Endometrial microvascular endothelial cells (primary cell): ENCODE data around the gene LBP. TPM values are rescaled to one million over a fixed set of nuclear protein-coding genes. Genes with fewer than 3 reads are reported as not detected.

Source experiments
- in situ Hi-C: cut with HindIII; loops from 2 replicates; pipeline ENCODE4 v1.10.0; 2017; ENCODE audit warnings: low sequenced_read_pairs, low pct_unique_long_range_greater_than_20kb; ENCODE audit errors: inconsistent ontology term
- total RNA-seq: library from RNA; depleted of rRNA; stranded (reverse); fragments of >200 nt; gene quantifications from one replicate; pipeline ENCODE4 v1.2.3, GENCODE V29; 2015; ENCODE audit errors: inconsistent ontology term

Gene LBP
- total RNA-seq, 1 donor from 2014 or later, result not detected

DNA sequence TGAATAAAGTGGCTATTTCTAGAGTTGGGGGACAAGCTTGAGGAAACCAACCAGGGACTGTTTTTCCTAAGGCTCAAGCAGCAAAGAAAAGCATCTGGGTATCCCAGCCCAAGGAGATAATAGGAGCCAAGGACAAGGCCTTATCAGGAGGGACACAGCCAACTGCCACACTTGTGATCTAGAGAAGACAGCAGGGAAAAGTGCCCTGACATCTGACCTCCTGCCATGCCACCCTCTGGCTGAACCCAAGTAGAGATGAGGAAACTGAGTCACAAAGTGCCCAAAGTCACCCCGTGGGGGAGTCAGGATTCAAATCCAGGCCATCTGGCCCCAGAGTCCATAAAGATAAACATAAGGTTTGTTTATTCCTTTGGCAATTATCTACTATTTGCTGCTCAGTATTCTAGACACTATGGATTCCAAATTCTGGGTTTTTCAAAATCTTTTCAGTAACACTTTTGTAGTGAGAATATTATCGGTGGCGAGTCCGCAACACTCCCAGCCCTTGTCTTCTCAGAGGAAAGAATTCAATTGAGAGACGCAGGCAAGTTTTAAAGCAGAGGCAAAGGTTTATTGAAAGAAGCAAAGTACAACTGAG lies 3.5 kb upstream of the LBP start:
- in situ Hi-C loops, result no loop called here

DNA sequence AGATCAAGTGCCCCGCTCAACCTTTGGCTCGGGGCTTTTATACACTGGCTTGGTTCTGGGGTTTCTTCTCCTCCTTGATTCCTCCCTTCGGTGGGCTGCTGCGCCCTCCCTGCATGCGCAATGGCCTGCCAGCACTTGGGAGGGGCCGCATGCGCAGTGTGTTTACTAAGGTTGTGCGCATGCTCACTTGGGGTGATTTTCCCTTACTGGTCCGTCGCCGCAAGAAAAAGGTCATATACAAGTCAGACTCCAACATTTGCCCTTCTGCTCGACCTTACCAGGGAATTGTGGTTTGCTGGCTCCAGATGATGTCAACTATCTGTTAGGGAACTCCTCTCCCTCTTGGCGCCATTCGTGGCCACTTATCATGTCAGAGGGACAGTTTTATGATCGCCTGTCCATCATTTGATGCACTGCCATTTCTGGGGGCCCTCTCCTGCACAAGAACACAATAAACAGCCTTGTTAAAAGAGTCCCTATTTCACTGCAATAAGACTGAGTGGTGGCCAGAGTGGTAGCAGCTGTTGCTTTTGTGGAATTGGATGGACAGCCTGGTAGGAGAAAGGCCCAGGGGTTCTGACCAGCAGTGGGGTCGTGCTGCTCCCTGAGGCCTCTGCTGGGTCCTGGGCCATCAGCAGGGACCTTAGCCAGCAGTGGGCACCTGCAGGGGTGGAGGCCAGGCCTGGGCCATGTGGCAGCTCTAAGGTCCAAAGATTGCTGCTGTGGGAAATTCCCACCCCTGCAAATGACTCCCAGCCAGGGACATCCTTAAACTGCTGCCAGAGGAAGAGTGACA lies 2.8 kb upstream of the LBP start:
- in situ Hi-C loops, result no loop called here

DNA sequence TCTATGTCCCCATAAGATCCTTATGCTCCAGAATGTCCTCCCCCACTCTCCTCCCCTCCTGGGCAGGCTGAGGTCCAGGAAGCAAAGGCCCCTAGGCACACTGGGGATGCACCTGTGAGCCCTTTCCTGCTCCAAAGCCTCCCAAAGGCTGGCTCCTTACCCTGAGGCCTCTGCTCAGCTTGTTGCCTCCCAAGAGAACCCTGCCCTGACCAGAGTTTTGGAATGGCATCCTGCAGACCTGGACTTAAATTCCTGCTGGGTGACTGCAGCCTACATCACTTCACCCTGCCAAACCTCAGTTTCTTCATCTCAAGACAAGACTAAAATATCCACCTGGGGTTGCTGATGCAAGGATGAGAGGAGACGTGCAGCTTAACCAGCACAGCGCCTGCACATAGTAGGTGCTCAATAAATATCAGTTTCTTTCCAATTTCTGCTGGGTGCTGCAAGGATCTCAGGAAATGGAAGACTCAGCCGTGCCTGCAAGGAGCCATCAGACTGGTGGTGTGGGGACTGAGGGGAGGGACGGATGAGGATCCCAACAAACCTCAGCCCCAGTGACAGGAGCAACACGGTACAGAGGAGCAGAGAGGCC lies 2.1 kb upstream of the LBP start:
- in situ Hi-C loops, result no loop called here

DNA sequence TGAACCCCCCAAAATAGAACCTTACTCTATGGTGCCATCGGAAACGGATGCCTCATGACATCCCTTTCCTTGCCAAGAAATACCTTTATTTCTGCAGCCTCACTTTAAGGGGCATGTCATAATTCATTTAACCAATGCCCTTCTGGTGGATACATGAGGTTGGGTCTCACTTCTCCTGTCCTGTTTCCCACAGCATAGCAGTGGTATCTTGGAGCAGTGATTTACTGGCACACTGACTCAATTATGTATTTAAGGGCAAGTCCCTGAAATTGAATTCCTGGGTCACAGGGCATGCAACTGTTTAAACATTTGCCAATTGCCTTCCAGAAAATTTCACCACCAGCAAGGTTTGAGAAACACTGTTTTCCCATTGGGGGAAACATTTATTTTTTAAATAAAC lies 639 bp upstream of the LBP start:
- in situ Hi-C loops, result no loop called here

DNA sequence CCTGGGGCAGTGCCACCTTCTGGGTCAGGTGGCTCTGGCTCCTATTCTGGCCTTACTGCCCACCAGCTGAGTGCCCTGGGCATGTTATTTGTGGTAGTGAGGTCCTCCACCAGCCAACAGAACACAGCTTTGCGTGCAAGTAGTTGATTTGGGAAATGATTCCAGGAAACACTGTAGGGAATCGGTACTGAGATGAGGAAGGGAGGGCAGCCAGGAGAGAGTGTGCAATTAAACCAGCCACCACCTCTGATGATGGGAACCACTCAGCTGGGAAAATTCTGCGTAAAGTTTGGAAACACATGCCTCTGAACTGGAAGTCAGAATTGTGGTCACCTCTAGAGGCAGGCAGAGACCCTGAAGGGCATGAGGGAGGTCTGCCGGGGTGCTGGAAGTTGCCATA lies 459 bp downstream of the LBP start:
- in situ Hi-C loops, result no loop called here

DNA sequence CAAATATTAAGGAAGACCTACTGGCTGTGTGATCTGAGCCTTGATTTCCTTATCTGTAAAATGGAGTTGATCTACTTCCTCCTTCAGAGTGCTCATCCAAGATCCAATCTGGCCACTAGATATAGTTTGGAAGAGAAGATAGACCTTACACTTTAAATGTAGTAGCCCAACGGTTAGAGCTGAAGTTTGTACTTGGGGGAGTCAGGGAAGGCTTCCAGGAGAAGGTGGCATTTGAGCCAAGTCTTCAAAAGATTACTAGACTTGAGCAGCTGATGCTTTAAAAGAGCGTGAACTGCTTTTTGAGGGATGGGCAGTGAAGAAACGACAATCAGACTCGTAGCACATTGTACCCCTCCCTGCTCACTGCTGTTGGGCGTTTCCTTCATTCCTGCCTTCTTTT lies 3.6 kb downstream of the LBP start:
- in situ Hi-C loops, result no loop called here

DNA sequence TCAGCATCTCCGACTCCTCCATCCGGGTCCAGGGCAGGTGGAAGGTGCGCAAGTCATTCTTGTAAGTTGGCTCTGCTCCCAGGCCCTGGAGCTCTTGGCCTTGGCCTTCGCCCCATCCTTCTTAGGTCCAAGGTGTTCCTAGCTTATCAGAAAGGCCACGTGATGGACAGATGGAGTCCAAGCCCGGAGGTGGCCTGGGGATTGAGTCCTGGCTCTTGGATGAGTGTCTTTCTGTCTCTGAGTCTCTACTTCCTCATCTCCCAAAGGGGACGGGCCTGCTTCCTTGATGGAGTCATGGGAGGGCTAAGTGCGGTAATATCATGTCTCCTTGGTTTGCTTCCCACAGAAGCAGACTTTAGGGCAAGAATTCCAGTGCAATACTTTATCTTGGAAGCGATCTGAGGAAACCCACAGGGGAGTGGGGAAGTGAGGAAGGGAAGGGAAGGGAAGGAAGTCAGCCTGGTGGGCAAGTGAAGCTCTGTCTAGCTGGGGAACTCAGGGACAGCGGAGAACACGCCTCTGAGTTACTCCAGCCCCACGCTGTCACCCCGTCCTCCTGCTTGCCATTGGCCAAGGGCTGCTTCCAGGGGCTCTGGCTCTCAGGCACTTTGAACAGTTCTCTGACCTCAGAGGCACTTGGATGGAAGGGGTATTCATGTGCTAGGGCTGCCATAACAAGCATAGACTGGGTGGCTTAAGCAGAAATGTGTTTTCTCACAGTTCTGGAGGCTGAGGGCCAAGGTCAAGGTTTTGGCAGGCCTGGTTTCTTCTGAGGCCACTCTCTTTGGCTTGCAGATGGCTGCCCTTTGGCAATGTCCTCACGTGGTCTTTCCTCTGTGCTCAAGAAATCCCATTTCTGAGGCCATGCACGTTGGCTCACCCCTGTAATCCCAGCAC lies 4.8 kb downstream of the LBP start:
- in situ Hi-C loops, result no loop called here

DNA sequence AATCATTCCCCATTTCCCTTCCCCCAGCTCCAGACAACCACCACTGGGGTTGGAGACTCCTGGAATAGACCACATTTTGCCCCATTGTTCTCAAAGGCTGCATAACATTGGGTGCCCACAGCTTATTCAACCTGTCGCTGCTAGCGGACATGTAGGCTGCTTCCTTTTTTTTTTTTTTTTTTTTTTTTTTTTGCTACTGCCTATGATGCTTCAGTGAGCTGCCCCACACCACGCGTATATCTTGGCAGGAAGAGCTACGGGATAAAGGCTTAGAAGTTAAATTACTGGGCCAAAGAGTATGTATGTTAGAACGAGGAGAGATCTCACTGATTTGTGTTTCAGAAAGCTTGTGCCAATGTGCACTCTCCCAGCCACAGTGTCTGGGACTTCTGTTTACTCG lies 7.0 kb downstream of the LBP start:
- in situ Hi-C loops, result no loop called here

DNA sequence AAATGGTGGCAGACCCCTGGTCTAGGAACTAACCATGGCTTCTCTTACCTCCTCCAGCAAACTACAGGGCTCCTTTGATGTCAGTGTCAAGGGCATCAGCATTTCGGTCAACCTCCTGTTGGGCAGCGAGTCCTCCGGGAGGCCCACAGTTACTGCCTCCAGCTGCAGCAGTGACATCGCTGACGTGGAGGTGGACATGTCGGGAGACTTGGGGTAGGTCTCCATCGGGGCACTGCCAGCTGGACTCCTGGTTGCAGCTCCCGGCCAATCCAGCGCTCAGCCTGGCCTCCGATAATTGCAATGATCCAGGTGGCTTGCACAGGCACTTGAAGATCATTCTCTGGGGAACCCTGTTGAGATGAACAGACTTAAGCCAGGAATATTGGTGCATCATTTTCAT lies 7.9 kb downstream of the LBP start:
- in situ Hi-C loops, result no loop called here

DNA sequence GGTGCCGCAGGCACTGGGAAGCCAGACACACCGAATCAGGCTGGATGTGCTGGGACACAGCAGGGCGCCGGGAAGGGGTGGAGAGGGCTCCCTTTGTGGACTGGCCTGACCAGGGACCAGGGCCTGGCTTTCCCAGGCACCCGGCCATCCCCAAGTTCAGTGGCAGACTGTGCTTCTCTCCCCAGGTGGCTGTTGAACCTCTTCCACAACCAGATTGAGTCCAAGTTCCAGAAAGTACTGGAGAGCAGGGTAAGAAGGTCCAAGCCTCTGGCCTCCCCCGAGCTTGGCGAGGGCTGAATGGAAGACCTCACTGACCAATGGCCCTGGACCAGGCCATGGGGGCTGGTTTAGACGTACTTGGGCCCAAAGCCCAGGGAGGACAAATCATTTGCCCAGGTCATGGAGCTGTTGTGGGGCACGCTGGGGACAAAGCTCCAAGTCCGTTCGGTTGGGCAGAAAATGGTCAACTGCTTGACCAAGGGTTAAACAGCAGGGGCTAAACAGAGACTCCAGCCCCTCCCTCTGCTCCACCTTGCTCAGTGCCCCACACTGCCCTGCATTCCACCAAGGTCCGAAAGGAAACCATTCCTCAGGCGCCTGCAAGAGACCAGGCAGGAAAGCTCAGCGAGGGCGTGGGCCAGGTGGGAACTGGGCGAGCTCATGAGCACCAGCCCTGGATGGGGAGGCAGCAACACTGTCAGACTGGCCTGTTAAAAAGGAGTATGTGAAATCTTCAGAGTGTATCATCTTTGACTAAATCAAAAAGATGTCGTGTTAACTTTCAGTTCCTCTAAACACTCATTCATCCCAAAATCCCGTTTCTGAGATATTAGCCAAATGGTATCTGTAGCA lies 9.1 kb downstream of the LBP start:
- in situ Hi-C loops, result no loop called here

DNA sequence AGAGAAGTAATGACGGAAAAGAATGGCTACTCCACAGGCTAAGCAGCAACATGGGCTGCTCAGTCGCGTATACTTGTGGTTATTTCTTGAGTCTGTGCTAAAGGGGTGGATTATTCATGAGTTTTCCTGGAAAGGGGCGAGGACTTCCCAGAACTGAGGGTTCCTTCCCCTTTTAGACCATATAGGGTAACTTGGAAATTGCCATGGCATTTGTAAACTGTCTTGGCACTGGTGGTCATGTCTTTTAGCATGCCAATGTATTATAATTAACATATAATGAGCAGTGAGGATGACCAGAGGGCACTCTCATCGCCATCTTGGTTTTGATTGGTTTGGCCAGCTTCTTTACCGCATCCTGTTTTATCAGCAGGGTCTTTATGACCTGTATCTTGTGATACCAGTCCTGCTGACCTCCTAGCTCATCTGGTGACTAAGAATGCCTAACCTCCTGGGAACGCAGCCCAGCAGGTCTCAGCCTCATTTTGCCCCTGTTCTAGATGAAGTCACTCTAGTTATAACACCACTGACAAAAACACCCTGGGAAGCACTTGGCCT lies 11.4 kb downstream of the LBP start:
- in situ Hi-C loops, result no loop called here

DNA sequence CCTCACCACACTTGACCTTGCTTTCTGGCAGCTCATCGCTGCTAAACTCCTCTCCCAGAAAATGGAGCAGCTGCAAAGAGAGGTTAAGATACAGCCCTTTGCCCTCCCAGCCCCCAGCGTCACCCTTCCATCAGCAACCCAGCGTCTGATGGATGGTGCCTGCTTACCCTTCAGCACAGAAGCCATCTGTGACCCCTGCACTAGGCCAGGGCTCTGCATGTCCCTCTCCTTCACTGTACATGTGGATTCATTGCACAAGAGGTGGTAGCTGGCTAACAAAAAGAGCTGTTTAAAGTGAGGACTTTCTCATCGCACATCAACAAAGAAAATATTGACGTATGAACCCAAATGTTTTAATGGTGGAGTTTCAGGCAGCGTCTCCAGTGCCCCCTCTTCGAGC lies 12.3 kb downstream of the LBP start:
- in situ Hi-C loops, result no loop called here

DNA sequence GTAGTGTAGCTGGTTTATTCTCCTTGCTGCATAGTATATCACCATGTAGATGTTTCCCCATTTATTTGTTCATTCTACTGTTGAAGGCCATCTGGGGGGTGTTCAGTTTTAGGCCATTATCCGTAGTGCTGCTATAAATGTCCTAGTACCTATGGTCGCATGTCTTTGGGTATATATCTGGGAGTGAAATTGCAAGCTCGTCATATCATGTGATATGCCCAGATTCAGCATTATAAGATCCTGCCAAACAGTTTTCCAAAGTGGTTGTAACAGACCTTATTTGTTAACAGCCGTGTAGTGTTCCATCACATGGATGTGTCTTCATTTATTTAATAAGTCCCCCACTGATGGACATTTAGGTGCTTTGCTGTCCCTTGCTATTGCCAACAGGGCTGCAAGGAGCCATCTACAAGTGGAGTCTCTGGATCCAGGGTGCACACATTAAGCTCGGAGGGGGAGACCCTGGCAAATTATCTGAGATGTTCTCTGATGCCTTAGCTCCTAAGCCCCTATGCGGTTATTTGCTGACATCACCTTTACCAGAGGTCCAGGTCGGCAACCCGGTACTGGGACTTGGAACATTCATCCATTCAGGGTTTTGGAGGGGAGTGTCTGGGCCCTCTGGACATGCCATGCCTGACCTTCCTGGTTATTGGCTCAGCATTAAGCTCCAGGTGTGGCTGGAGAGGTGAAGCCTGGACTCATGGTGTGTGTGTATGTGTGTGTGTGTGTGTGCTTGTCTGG lies 16.9 kb downstream of the LBP start:
- in situ Hi-C loops, result no loop called here

DNA sequence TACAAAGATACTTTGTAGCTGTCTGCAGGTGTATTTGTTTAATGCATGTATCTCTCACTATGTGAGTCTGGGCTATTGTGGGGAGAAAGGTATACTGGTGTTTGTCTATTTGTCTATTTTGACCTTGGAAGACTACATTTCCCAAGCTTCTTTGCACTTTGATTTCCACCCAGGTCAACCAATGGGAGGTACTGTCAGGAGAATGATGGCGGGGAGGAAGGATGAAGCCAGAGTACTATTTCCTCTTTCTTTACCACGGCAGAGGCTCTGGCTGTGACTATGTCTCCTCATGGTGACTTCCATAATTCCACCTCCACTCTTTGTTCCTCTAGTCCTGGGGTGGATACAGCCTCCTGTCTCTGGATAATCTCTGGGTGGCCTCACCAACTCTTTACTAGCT lies 23.1 kb downstream of the LBP start:
- in situ Hi-C loops, result no loop called here

DNA sequence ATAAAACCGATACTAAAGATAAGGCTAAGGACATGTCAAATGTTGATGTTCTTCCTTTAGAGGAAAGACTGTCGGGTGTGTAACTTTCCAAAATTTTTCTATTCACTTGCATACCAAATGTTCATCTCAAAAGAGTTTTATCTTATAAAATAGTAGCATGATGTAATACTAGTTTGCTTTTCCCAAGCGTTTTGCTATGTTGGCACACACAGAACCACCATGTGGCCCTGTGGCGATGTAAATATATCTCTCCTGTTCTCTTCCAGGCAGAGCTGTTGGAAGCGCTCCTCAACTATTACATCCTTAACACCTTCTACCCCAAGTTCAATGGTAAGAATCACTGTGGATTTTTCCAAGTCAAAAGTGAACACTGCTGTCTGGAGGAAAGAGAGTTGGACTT lies 26.5 kb downstream of the LBP start:
- in situ Hi-C loops, result no loop called here

DNA sequence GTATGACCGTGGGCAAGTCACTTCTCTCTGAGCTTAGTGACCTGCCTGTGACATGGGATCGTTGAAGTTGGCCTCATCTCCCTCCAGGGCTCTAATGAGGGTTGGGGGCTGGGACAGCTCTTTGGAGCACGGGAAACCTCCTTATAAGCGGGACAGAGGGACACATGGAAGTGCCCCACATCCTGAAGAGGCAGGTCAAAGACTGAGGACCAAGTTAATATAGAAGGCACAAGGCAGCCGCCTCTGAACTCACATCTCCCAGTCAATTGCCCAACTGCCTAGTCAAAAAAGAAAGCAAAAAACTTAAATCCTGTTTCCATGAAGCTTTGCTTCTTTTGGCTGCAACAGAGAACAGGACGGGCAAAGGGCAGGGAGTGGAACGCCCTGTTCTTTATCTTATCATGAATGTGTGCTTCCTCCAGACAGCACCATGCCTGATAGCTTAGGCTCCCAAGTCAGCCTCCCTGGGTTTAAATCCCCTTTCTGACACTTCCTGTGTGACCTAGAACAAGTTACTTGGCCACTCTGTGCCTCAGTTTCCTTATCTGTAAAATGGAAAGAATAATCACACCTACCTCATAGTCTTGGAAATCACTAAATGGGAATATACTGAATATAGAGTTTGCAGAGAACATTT lies 27.1 kb downstream of the LBP start:
- in situ Hi-C loops, result no loop called here

DNA sequence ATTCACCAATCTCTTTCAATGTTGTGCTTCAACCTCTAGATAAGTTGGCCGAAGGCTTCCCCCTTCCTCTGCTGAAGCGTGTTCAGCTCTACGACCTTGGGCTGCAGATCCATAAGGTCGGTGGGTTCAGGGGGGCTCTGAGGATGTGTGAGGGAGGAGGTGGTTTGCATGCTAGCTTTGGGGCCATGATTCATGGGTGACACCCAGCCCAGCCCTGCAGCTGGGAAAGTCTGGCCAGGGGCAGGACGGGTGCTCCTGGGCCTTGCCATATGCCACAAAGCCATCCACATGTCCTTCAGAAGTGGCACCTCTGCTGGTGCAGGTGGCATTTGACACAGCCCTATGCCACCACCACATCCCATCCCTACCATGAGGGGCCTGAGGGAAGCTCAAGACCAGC lies 27.6 kb downstream of the LBP start:
- in situ Hi-C loops, result no loop called here
